ENCODE measurements around the gene POGZ.

DNA sequence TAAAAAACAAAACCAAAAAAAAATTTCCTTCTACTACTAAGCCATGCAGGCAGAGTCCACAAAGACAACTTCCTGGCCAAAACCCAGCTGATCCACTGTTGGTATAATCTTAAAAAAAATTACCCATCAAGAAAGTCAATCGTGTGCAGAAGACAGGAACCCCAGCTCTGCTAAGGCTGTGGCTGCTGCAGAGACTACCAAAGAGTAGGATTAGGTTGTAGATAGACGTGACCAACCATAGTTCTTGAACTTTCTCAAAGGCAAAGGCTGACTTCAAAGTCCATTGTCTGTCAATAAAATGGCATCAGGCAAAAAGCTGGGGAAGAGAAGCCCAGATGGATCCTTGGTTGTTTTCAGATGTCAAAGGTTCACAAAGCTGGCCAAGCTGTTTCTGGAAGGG, 56.5 kb downstream of the POGZ start:
- TF ChIP-seq, protein P1, sequence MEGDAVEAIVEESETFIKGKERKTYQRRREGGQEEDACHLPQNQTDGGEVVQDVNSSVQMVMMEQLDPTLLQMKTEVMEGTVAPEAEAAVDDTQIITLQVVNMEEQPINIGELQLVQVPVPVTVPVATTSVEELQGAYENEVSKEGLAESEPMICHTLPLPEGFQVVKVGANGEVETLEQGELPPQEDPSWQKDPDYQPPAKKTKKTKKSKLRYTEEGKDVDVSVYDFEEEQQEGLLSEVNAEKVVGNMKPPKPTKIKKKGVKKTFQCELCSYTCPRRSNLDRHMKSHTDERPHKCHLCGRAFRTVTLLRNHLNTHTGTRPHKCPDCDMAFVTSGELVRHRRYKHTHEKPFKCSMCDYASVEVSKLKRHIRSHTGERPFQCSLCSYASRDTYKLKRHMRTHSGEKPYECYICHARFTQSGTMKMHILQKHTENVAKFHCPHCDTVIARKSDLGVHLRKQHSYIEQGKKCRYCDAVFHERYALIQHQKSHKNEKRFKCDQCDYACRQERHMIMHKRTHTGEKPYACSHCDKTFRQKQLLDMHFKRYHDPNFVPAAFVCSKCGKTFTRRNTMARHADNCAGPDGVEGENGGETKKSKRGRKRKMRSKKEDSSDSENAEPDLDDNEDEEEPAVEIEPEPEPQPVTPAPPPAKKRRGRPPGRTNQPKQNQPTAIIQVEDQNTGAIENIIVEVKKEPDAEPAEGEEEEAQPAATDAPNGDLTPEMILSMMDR (IDR thresholded peaks at IDR 0.05), result no peak
- TF ChIP-seq TCF7L2 (IDR thresholded peaks at IDR 0.05; ENCODE audit: low read depth, low read length), result peak; percentile 53; the same call in 1 of the 2 replicates
